ENCODE results near the gene CLN6. TPM values are rescaled to one million over a fixed set of nuclear protein-coding genes. Genes with fewer than 3 reads are reported as not detected.

The CLN6 gene
- 35.1 to 35.8 TPM (median 35.3 TPM) in 3 replicates for total RNA-seq

GRCh38 chr15:68229386-68230156 is at the start of gene CLN6:
CLN6 (minus strand) TSS chr15:68229728; CDS start chr15:68229584, 144 bp downstream.
- DNase-seq (ENCODE audit: low spot score in 2 of 2, unreplicated experiment in 2 of 2), result peak; percentile 72 to 83
- TF ChIP-seq CTCF (IDR thresholded peaks at IDR 0.05; ENCODE audit: unreplicated experiment), result no peak
- H3K27me3 Mint-ChIP-seq (ENCODE audit: low read depth), result no peaks in the 10 kb centered on the region
- peaks cover under 1% of the 10 kb centered on the region for H3K36me3 Mint-ChIP-seq
- peak within 1 kb of the TSS; percentile 84 for H3K27ac Mint-ChIP-seq
- no peaks in the 10 kb centered on the region for H3K9me3 Mint-ChIP-seq
- H3K4me1 Mint-ChIP-seq, result peaks cover 38% of the 10 kb centered on the region
- peak within 1 kb of the TSS; percentile 81 for H3K4me3 Mint-ChIP-seq

GRCh38 chr15:68278595-68279405 is 49.3 kb upstream of the CLN6 start:
- TF ChIP-seq CTCF (IDR thresholded peaks at IDR 0.05; ENCODE audit: unreplicated experiment), result no peak
- Mint-ChIP-seq H3K4me3 (peak overlapping the region; percentile 92), H3K27me3 (ENCODE audit: low read depth) (no peaks in the 10 kb centered on the region), H3K36me3 (no peaks in the 10 kb centered on the region), H3K9me3 (no peaks in the 10 kb centered on the region), H3K4me1 (peaks cover 57% of the 10 kb centered on the region), H3K27ac (peak overlapping the region; percentile 97)
- no peak for DNase-seq (ENCODE audit: low spot score in 2 of 2, unreplicated experiment in 2 of 2)

- H3K27ac Mint-ChIP-seq, result peak overlapping the region; percentile 97
These were observed 48.7 kb upstream of the CLN6 start for GRCh38 chr15:68278345-68278594.

GRCh38 chr15:68277603-68278344 is 48.2 kb upstream of the CLN6 start, which contains the start of gene FEM1B:
FEM1B (plus strand) TSS chr15:68277745; CDS start chr15:68278418, 673 bp downstream.
- peak; percentile 8 for TF ChIP-seq CTCF (IDR thresholded peaks at IDR 0.05; ENCODE audit: unreplicated experiment)
- no peaks in the 10 kb centered on the region for H3K36me3 Mint-ChIP-seq
- peak; percentile 76 to 84 for DNase-seq (ENCODE audit: low spot score in 2 of 2, unreplicated experiment in 2 of 2)
- peak within 1 kb of the TSS; percentile 99 for H3K27ac Mint-ChIP-seq
- no peaks in the 10 kb centered on the region for H3K27me3 Mint-ChIP-seq (ENCODE audit: low read depth)
- peak within 1 kb of the TSS; percentile 92 for H3K4me3 Mint-ChIP-seq
- H3K9me3 Mint-ChIP-seq, result no peaks in the 10 kb centered on the region
- H3K4me1 Mint-ChIP-seq, result peaks cover 60% of the 10 kb centered on the region

More at GRCh38 chr15:68278345-68278594, 48.7 kb upstream of the CLN6 start:
- no peak for TF ChIP-seq CTCF (IDR thresholded peaks at IDR 0.05; ENCODE audit: unreplicated experiment)
- H3K27me3 Mint-ChIP-seq (ENCODE audit: low read depth), result no peaks in the 10 kb centered on the region
- no peaks in the 10 kb centered on the region for H3K9me3 Mint-ChIP-seq
- peak in 1 of 2 experiments; percentile 37 for DNase-seq (ENCODE audit: low spot score in 2 of 2, unreplicated experiment in 2 of 2)
- no peaks in the 10 kb centered on the region for H3K36me3 Mint-ChIP-seq
- H3K4me3 Mint-ChIP-seq, result peak overlapping the region; percentile 92
- H3K4me1 Mint-ChIP-seq, result peaks cover 57% of the 10 kb centered on the region

- Mint-ChIP-seq H3K4me1 (peaks cover 63% of the 10 kb centered on the region), H3K4me3 (peak overlapping the region; percentile 92), H3K27me3 (ENCODE audit: low read depth) (no peaks in the 10 kb centered on the region), H3K27ac (peak overlapping the region; percentile 99), H3K36me3 (no peaks in the 10 kb centered on the region), H3K9me3 (no peaks in the 10 kb centered on the region)
- no peak for DNase-seq (ENCODE audit: low spot score in 2 of 2, unreplicated experiment in 2 of 2)
- TF ChIP-seq CTCF (IDR thresholded peaks at IDR 0.05; ENCODE audit: unreplicated experiment), result no peak
These were observed 47.6 kb upstream of the CLN6 start for GRCh38 chr15:68277131-68277602.

Measured in mesothelial cell of epicardium (in vitro differentiated cells).